IPS-NIHi7 (cell line): ENCODE results near the gene MAML2.

Experiments
- DNase-seq: peaks from one replicate; pipeline ENCODE4 v3.0.0; 2012; ENCODE audit warnings: mixed read lengths; ENCODE audit errors: extremely low spot score

MAML2 gene

GRCh38 chr11:96070453-96070852, 272.5 kb downstream of the MAML2 start:
- no peak for DNase-seq

- no peak for DNase-seq
Observed at GRCh38 chr11:96067160-96067559, 275.8 kb downstream of the MAML2 start.

GRCh38 chr11:96065379-96065778, 277.6 kb downstream of the MAML2 start:
- no peak for DNase-seq

- no peak for DNase-seq
Observed at GRCh38 chr11:96063886-96064285, 279.1 kb downstream of the MAML2 start.

DNA sequence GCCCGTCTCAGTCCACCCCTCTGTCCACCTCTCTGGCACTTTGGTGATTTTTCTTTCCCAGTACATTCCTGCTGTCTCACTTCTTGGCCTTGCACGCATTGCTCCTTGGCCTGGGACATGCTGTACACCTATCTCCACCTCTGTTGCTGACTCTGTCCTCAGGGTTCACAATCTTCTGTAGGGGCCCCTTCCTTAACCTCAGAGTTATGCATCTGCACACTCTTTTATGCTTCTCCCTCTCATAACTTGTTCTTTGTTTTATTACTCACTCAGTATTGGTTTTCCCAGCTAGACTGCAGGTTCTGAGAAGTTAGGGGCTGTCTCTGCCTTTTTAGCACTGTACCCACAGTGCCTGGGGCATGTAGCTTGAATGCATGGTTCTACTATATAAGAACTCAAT, 279.9 kb downstream of the MAML2 start:
- DNase-seq: no peak

DNA sequence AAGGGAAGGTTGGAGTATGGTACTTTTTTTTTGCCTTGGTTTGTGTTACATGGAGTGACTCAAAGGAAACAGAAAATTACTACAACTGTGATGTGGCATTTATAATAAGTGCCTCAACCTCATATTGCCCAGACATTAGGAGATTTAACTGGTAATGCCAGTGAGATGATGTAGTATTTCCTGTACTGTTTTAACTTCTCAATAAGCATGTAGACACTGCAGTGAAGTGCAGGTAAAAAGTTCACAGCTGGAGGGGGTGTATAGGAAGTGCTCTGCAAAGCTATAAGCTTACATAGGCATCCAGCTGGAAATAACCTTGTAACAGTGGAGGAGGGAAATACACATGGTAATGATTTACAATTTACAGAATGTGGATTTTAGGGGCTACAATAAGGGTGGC, 280.9 kb downstream of the MAML2 start:
- no peak for DNase-seq

- no peak for DNase-seq
Observed at GRCh38 chr11:96061730-96062129, 281.3 kb downstream of the MAML2 start.

DNA sequence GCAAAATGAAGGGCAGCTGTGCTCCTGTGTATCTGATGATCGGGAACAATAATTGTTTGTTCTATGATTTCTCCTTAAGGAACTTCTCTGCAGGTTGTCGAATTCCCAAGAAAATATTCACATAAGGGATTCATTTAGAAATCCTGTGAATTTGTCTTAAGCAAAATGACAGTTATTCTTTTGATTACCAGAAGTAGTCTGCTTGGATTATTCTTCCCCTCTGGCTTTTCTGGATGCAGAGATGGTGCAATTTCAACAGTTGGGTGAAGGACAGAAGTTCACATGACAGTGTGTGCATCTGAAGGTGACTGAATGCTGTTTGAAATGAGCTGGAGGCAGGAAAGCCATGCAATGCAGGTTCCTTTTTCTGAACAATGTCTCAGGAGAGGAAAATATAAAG, 281.9 kb downstream of the MAML2 start:
- DNase-seq: no peak

DNA sequence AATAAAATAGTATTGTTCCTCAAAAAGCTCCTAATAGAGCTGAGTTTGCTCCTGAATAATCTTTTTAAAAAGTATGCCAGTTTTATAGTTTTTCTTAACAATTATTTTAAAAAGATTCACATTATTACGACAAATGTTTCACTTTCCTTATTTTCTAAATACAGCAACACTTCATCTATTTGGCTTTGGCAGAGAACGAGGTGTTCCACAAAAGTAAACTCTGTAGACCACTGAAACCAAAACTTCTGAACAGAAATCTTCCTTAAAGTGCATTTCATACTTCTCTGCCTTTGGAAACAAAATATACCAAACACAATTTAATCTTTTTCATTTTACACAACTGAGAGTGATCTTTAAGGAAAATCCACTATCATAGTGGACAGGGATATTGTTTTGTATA, 285.5 kb downstream of the MAML2 start:
- no peak for DNase-seq

DNA sequence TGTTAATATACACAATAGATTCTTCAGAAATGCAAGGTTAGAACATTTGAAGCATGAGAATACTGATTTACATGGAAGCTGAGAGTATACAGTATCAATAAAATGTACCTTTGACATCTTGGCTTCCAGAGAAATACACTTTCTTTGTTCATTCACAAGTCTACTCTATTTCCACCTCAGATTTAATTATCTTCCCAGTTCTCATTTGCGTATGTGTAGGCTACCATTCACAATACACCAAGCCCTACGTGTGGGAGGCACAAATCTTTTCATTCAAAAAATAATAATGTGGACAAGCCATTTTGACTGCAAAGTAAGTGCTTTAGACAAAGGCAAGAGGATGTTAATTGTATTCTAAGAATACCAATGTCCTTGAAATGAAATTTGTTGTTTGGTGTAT, 286.4 kb downstream of the MAML2 start:
- no peak for DNase-seq

- DNase-seq: peak; percentile 63
Observed at GRCh38 chr11:96055706-96056387, 287.1 kb downstream of the MAML2 start.

DNA sequence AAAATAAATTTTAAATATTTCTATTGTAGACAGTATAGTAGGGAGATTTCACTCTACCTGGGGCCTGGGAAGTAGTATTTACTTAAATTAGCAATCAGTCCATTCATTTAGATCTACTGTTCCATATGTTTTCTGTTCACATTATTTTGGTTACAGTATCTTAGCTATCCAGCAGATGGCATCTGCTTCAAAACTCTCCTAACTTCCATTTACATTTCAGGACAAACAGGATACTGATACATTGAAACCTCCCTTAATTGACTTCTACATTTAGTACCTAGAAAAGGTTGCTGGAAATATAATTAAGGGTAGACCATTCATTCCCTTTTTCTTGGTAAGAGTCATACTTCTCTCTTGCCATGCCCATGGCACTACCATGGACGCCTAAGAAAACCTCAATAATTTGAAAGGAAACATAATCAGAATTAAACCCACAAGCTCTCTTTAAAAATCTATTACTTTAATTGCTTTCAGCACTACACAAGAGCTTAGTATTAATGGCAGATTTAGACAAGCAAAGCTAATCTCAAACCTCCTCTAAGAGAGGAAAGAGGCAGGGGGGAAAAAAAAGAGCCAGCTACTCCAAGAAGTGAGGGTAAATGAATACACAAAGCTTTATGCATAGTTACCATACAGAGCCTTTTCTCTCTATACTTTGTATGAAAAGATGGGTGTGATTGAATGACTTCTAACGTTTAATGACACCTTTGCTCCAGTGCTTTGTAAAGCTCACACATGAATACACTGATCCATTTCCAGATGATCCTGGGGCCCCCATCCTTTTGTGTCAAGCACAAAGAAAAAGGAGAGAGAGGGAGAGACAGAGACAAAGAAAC, 287.9 kb downstream of the MAML2 start:
- DNase-seq: peak; percentile 36

GRCh38 chr11:96052921-96053651, 289.9 kb downstream of the MAML2 start:
- DNase-seq: no peak

GRCh38 chr11:96051820-96052219, 291.2 kb downstream of the MAML2 start:
- DNase-seq: no peak

DNA sequence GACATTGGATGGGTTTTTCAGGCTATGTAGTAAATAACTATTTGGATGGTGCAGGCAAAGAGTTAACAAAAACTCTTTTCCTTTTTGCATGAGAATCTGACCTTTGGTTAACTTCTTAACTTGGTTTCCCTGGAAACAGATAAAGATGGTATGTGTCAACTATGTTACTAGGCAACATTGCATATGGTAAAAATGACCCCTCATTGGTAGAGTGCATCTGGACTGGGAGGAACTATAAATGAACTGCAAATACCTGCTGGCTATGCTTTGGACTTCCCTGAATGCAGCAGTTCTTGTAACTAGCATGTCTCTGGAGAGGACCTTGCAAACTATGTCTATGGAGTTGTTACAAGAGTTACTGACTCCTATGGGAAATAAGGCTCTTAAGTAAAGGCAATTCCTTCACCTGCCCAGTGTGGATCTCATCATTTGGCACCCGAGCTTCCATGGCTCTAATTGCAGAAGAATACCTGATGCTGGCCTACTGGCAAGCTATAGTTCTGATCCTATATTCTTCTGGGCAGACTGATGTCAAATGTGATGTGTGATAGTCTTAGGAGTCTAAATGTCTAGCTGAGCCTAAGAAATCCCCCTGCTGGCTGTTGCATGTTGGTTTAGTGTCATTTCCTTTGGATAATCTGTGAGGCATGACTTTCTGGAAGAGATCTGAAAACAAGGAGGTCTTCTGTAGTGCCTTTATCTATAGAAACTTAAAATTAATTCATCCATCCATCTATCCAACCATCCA, 292.4 kb downstream of the MAML2 start:
- no peak for DNase-seq

DNA sequence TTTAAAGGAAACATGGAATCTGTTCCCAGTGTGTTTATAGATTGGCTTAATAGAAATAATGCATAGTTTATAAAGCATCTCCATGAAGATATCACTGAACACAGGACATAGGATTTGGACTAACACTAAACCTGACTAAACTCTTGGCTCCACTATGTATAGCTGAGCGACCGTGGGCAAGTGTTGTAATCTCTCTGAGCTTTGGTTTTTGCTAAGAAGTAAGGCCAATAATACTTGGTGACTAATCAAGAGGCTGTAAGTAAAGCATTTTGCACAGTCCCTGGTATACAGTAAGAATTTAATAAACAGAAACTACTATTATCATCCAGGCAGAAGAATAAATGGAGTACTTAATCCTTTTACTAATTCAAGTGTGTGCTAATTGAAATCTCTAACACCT, 293.6 kb downstream of the MAML2 start:
- no peak for DNase-seq

GRCh38 chr11:96045622-96046456, 297.2 kb downstream of the MAML2 start:
- peak; percentile 80 for DNase-seq

- DNase-seq: no peak
Observed at GRCh38 chr11:96044747-96045146, 298.2 kb downstream of the MAML2 start.

DNA sequence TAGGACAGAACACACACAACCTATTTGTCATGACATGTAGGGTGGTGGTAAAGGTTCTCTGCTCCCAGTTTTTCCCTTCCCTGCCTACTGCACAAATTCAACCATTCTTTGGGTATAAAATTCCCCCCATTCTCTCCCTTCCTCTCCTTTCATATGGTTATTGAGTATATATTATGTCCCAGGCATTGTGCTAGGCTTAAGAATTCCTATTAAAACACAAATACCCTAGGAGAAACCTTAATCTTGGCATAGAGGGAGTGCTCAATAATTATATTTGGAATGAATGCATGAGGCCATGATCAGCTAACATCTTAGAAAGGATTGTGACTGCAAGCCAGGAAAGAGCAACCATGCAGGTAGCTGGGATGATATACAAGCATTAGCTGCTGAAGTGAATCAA, 298.7 kb downstream of the MAML2 start:
- DNase-seq: no peak

- no peak for DNase-seq
Observed at GRCh38 chr11:96043291-96043690, 299.7 kb downstream of the MAML2 start.

DNA sequence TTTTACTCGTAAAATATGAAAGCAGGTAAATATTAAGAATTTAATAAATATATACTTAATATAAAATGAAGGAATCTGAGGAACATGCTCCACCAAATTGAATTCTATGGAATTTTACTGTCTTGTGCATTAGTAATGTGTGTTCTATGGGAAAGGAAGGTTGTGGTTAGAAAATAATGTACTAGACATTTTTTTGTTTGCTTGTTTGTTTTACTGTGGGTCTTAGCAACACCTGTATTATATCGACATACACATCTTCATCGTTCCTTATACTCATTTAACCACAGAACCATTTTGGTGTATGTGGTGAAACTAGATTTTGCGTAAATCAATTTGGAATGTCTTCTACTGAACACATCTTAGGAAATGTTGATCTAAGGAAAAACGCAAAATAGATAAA, 304.9 kb downstream of the MAML2 start:
- no peak for DNase-seq
